ENCODE data around the gene TBC1D13. TPM values are rescaled to one million over a fixed set of nuclear protein-coding genes. Genes with fewer than 3 reads are reported as not detected.
A peak's percentile ranks its signal among the peaks of the same experiment; 100 is the strongest.

Gene TBC1D13
- total RNA-seq, 1 donor from 2014 or later: 19.2 TPM

- peaks cover 12% of the 10 kb centered on the region for H3K4me1 Mint-ChIP-seq
- H3K27ac Mint-ChIP-seq: no peak overlapping the region
- no peak for DNase-seq
- peaks cover 38% of the 10 kb centered on the region for H3K36me3 Mint-ChIP-seq (ENCODE audit: low read depth)
- no peaks in the 10 kb centered on the region for H3K27me3 Mint-ChIP-seq
- H3K9me3 Mint-ChIP-seq: no peaks in the 10 kb centered on the region
- H3K4me3 Mint-ChIP-seq: peak overlapping the region; percentile 34
- intact Hi-C loops (cut with micrococcal nuclease): no loop called here
Measured at GRCh38 chr9:128820665-128821583, 33.9 kb downstream of the TBC1D13 start.

GRCh38 chr9:128821584-128822406 is 34.7 kb downstream of the TBC1D13 start:
- no peak for DNase-seq
- Mint-ChIP-seq H3K36me3 (ENCODE audit: low read depth) (peaks cover 39% of the 10 kb centered on the region), H3K4me1 (peaks cover 12% of the 10 kb centered on the region), H3K9me3 (no peaks in the 10 kb centered on the region), H3K27ac (no peak overlapping the region), H3K27me3 (no peaks in the 10 kb centered on the region), H3K4me3 (peak overlapping the region; percentile 34)
- intact Hi-C loops (cut with micrococcal nuclease): no loop called here

DNA sequence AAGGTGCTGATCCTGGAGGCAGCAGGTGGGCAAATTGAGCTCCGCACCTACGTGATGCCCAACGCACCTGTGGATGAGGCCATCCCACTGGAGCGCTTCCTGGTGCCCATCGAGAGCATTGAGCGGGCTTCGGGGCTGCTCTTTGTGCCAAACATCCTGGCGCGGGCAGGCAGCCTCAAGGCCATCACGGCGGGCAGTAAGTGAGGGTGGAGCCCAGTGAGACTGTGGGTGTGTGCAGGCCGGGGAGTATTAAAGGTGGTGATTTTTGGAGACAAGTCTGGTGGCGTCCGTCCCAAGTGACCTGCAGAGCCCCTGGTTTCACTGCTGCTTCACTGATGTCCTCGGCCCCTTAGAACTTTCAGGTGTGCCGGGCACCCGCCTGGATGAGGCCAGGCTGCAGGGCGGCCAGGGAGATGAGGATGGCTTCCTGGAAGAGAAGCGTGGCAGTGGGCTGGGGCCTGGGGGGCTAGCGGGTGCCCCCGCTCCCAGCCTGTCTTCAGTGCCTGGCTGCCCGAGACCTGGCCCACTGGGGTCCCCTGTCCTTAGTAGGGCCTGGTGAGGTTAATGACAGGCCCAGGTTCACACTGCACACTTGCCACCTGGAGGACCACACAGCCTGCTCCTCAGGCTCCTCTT is 35.5 kb downstream of the TBC1D13 start:
- H3K4me3 Mint-ChIP-seq: no peak overlapping the region
- no peak for DNase-seq
- no peaks in the 10 kb centered on the region for H3K27me3 Mint-ChIP-seq
- no peaks in the 10 kb centered on the region for H3K9me3 Mint-ChIP-seq
- H3K36me3 Mint-ChIP-seq (ENCODE audit: low read depth): peaks cover 43% of the 10 kb centered on the region
- H3K4me1 Mint-ChIP-seq: peaks cover 12% of the 10 kb centered on the region
- intact Hi-C loops (cut with micrococcal nuclease): no loop called here
- peak overlapping the region; percentile 35 for H3K27ac Mint-ChIP-seq

GRCh38 chr9:128823362-128823902 is 36.4 kb downstream of the TBC1D13 start:
- no peaks in the 10 kb centered on the region for H3K27me3 Mint-ChIP-seq
- H3K27ac Mint-ChIP-seq: no peak overlapping the region
- DNase-seq: no peak
- peaks cover 49% of the 10 kb centered on the region for H3K36me3 Mint-ChIP-seq (ENCODE audit: low read depth)
- peaks cover 10% of the 10 kb centered on the region for H3K4me1 Mint-ChIP-seq
- no peak overlapping the region for H3K4me3 Mint-ChIP-seq
- no peaks in the 10 kb centered on the region for H3K9me3 Mint-ChIP-seq
- intact Hi-C loops (cut with micrococcal nuclease): no loop called here

DNA sequence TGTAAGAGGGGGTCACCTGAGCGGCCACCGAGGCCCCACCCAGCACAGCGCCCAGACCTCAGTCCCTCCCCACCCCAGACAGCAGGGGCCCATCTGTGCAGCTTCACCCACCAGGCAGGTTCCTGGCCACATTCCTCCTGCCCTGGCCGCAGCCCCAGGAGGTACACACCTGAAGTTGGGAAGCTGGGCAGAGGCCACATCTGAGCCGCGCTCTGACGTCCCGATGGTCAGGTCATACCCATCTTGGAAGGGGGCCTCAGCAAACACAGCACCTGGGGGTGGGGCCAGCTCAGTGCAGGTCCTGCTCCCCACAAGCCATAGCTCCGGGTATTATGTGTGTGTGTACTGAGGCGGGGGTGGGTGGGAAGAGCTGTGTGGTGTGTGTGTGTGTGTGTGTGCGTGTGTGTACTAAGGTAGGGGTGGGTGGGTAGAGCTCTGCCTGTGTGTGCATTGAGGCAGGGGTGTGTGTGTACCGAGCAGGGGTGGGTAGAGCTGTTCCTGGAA is 36.9 kb downstream of the TBC1D13 start:
- Mint-ChIP-seq H3K4me1 (peaks cover 15% of the 10 kb centered on the region), H3K27ac (no peak overlapping the region), H3K27me3 (no peaks in the 10 kb centered on the region), H3K9me3 (no peaks in the 10 kb centered on the region), H3K4me3 (no peak overlapping the region), H3K36me3 (ENCODE audit: low read depth) (peaks cover 54% of the 10 kb centered on the region)
- DNase-seq: no peak
- intact Hi-C loops (cut with micrococcal nuclease): no loop called here

DNA sequence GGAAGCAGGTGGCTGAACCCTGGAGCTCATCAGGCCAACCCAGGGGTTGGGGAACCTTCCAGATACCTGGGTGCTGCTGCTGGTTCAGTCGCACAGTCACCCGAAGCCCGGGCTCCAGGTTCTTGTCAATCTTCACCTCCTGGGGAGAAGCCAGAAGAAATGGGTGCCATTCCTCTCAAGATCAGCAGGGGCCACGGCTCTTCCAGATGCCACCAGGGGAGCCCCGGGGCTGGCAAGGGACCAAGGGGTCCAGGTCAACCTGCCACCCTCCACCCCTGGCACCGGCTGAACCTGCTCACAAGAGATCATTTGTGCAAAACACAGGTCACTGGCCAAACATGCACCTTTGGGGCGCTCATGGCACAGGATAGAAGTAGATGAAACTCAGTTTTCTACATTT is 37.9 kb downstream of the TBC1D13 start:
- Mint-ChIP-seq H3K27ac (no peak overlapping the region), H3K27me3 (no peaks in the 10 kb centered on the region), H3K9me3 (no peaks in the 10 kb centered on the region), H3K4me3 (no peak overlapping the region), H3K4me1 (peaks cover 13% of the 10 kb centered on the region), H3K36me3 (ENCODE audit: low read depth) (peaks cover 56% of the 10 kb centered on the region)
- DNase-seq: no peak
- intact Hi-C loops (cut with micrococcal nuclease): no loop called here

GRCh38 chr9:128825923-128826700 is 39.1 kb downstream of the TBC1D13 start:
- no peak for DNase-seq
- Mint-ChIP-seq H3K4me1 (peaks cover 12% of the 10 kb centered on the region), H3K36me3 (ENCODE audit: low read depth) (peaks cover 53% of the 10 kb centered on the region), H3K4me3 (no peak overlapping the region), H3K9me3 (no peaks in the 10 kb centered on the region), H3K27ac (no peak overlapping the region), H3K27me3 (no peaks in the 10 kb centered on the region)
- intact Hi-C loops (cut with micrococcal nuclease): no loop called here

DNA sequence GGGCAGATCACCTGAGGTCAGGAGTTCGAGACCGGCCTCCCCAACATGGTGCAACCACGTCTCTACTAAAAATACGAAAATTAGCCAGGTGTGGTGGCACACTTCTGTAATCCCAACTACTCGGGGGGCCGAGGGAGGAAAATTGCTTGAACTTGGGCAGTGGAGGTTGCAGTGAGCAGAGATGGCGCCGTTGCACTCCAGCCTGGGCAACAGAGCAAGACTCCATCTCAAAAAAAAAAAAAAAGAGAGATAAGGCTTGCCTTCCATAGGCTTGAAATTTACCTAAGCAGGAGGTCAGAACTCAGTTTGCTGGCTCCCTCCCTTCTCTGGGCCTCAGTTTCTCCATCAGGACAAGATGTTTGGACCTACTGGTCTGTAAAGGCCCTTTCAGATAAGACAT is 41.2 kb downstream of the TBC1D13 start:
- H3K4me1 Mint-ChIP-seq: peaks cover 10% of the 10 kb centered on the region
- DNase-seq: no peak
- H3K4me3 Mint-ChIP-seq: peak overlapping the region; percentile 97
- H3K27ac Mint-ChIP-seq: peak overlapping the region; percentile 93
- no peaks in the 10 kb centered on the region for H3K9me3 Mint-ChIP-seq
- intact Hi-C loops (cut with micrococcal nuclease): no loop called here
- peaks cover 40% of the 10 kb centered on the region for H3K36me3 Mint-ChIP-seq (ENCODE audit: low read depth)
- no peaks in the 10 kb centered on the region for H3K27me3 Mint-ChIP-seq

DNA sequence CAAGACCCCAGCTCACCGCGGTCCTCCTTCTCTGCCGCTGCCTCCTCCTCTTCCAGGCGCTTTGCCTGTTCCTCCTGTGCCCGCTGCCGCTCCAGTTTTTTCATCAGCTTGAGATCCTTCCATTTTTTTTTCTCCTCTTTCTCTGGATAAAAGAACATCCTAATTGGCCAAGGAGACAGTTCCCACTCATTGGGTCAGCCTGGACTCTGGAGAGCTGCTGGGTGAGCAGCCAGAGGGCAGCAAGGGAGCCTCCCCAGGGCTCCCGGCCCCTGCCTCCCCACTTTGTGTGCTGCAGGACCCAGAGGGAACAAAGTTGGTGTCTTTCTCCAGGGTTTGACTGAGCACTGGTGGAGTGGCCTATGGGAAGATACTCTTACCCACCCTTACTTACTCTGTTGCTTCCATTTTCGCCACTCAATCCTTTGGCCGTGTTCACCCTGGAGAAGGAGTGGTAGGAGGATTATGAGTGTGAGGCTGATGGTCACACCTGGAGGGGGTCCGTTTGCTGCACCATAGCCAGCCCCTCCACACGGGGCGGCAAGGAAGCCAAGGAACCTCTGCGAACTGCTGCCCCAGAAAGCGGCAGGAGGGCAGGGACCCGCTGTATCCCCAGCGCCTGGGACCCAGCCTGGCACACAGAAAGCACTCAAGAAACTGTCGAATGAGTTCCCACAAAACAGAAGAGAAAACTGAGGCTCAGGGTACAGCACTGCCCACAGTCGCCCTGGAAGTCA is 41.8 kb downstream of the TBC1D13 start:
- intact Hi-C loops (cut with micrococcal nuclease): loop anchor here (1.0 kb wide), 2 partner anchors 11 to 105 kb away; partner anchors contain the start of genes ENDOG and ZDHHC12
- DNase-seq: no peak
- H3K27ac Mint-ChIP-seq: peak overlapping the region; percentile 93
- H3K27me3 Mint-ChIP-seq: no peaks in the 10 kb centered on the region
- H3K4me1 Mint-ChIP-seq: peaks cover 10% of the 10 kb centered on the region
- H3K9me3 Mint-ChIP-seq: no peaks in the 10 kb centered on the region
- H3K36me3 Mint-ChIP-seq (ENCODE audit: low read depth): peaks cover 37% of the 10 kb centered on the region
- peak overlapping the region; percentile 97 for H3K4me3 Mint-ChIP-seq

DNA sequence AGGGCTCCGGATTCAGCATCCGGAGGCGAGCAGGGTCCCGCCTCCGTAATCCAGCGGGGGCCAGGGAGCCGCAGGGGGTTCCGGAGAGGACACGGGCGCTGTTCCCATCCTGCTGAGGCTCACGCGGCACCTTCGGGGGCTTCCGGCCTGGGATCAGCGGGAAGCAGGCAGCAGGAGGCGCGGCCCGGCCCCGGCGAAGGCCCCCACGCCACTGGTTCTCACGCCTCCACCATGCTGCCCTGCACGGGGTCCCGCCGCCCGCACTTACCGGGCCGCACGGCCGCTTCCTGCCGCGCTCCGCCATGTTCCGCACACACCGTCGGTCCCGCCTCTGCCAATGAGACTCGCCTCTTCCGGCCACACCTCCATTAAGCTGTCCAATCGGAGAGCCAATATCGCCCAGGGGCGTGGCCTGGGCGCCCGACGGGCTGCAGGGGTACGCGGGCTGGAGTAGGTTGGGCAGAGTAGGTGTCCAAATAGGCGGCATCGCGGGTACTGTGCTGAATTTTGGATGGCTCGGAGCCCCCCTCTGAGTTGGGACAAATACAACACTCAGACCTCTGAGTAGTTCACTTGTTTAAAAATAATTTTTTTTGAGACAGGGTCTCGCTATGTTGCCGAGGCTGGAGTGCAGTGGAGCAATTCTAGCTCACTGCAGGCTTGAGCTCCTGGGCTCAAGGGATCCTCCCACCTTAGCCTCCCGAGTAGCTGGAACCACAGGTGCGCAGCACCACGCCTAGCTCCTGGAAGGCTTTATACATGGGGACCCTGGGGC is 42.6 kb downstream of the TBC1D13 start, which contains the start of gene SPOUT1:
Gene SPOUT1, minus strand, starts transcription at position 318 of the 775 bp plus-strand sequence. Its CDS starts 14 bp downstream, at position 304.
- H3K9me3 Mint-ChIP-seq: no peaks in the 10 kb centered on the region
- H3K36me3 Mint-ChIP-seq (ENCODE audit: low read depth): peaks cover 33% of the 10 kb centered on the region
- peak; percentile 99 for DNase-seq
- no peaks in the 10 kb centered on the region for H3K27me3 Mint-ChIP-seq
- peak within 1 kb of the TSS; percentile 97 for H3K4me3 Mint-ChIP-seq
- peak within 1 kb of the TSS; percentile 93 for H3K27ac Mint-ChIP-seq
- H3K4me1 Mint-ChIP-seq: peaks cover 10% of the 10 kb centered on the region
- intact Hi-C loops (cut with micrococcal nuclease): loop anchor here (1.0 kb wide), 2 partner anchors 11 to 105 kb away; partner anchors contain the start of genes ENDOG and ZDHHC12

GRCh38 chr9:128833696-128834095 is 46.6 kb downstream of the TBC1D13 start:
- peaks cover 6% of the 10 kb centered on the region for H3K4me1 Mint-ChIP-seq
- DNase-seq: no peak
- intact Hi-C loops (cut with micrococcal nuclease): no loop called here

More at GRCh38 chr9:128833696-128834095, 46.6 kb downstream of the TBC1D13 start:
- Mint-ChIP-seq H3K27me3 (no peaks in the 10 kb centered on the region), H3K4me3 (no peak overlapping the region), H3K36me3 (ENCODE audit: low read depth) (peaks cover 18% of the 10 kb centered on the region), H3K27ac (no peak overlapping the region), H3K9me3 (no peaks in the 10 kb centered on the region)
